Heart left ventricle (tissue), 16 donors: ENCODE results near the gene HLF. TPM values are rescaled to one million over a fixed set of nuclear protein-coding genes. Genes with fewer than 3 reads are reported as not detected.

Experiments used
- ATAC-seq, 4 donors: fragments of 200-7000 bp; cut with Tn5 transposase; one replicate each; pipeline ENCODE4 v1.9.1; 2020 to 2022; ENCODE audit warnings: moderate library complexity in 4 of 4, mild to moderate bottlenecking in 3 of 4, moderate number of reproducible peaks in 1 of 4
- DNase-seq, 5 donors: peaks; one replicate each; pipeline ENCODE4 v3.0.0-alpha.2; 2020
- H3K27ac ChIP-seq, 12 donors: fragments of 200-600 bp; sonication (generic) in 4 of 12; one replicate each; pipeline versions ENCODE4 v1.5.0 to v1.8.0; 2016 to 2022; ENCODE audit warnings: mild to moderate bottlenecking in 2 of 12
- H3K27me3 ChIP-seq, 9 donors: fragments of 200-600 bp; sonication (generic) in 2 of 9; one replicate each; pipeline versions ENCODE4 v1.5.1 to v1.8.0; 2016 to 2022; ENCODE audit warnings: mild to moderate bottlenecking in 3 of 9
- H3K36me3 ChIP-seq, 9 donors: fragments of 200-600 bp; sonication (generic) in 2 of 9; one replicate each; pipeline versions ENCODE4 v1.5.0 to v1.8.0; 2018 to 2022; ENCODE audit warnings: mild to moderate bottlenecking in 2 of 9
- H3K4me1 ChIP-seq, 12 donors: fragments of 200-600 bp; sonication (generic) in 4 of 12; one replicate each; pipeline versions ENCODE4 v1.5.0 to v1.8.0; 2016 to 2022; ENCODE audit warnings: mild to moderate bottlenecking in 3 of 12
- H3K4me3 ChIP-seq, 12 donors: fragments of 200-600 bp; sonication (generic) in 4 of 12; one replicate each; pipeline versions ENCODE4 v1.5.0 to v1.8.0; 2017 to 2022; ENCODE audit warnings: mild to moderate bottlenecking in 9 of 12, moderate library complexity in 4 of 12
- H3K9me3 ChIP-seq, 12 donors: fragments of 200-600 bp; sonication (generic) in 4 of 12; one replicate each; pipeline versions ENCODE4 v1.5.0 to v1.8.0; 2016 to 2022; ENCODE audit warnings: mild to moderate bottlenecking in 1 of 12
- POLR2A ChIP-seq, 2 donors: fragments of 450-650 bp; IDR thresholded peaks; one replicate each; pipeline ENCODE4 v1.6.1; 2017; ENCODE audit warnings: antibody characterized with exemption in 2 of 2, mild to moderate bottlenecking in 2 of 2, moderate library complexity in 2 of 2
- WGBS, 4 donors: extraction: QIAGEN DNeasy Blood & Tissue Kit in 2 of 4; methylation state at CpG; one replicate each; pipeline versions ENCODE4 v1.1.5 to v1.1.7; 2013 to 2018; 5-methylcytosine and 5-hydroxymethylcytosine counted together
- intact Hi-C, 10 donors: fragments of 100-400 bp; cut with DNase I; formaldehyde crosslinking; loops; one replicate each; pipeline versions ENCODE4 v1.11.1 to v1.14.2; 2022
- polyA plus RNA-seq, 2 donors: library from polyadenylated mRNA; stranded (reverse); fragments of 200-250 nt; gene quantifications; one replicate each; pipeline ENCODE4 v1.2.3, GENCODE V29; 2013
- total RNA-seq, 9 donors: library from RNA; depleted of rRNA in 2 of 9; stranded (reverse); fragments of >200 nt in 2 of 9; fragmentation: NEBNext Ultra II Directional in 3 of 9; extraction: Animal tissue kit (Norgen Biotek cat#: 25700) in 3 of 9; gene quantifications; one replicate each; pipeline versions ENCODE4 v1.1.0 to v1.2.4, GENCODE V29; 2016 to 2023
- TF ChIP-seq, protein P1 (sequence below), 12 donors: fragments of 200-600 bp; sonication (generic) in 4 of 12; IDR thresholded peaks; one replicate each; pipeline versions ENCODE4 v1.5.0 to v1.8.0; 2018 to 2022; ENCODE audit warnings: antibody characterized with exemption in 12 of 12, mild to moderate bottlenecking in 5 of 12
- donor health status: ischemic (EF 13 %, LVEDD 7.1; RV severe dilation, severe dysfunction).
- donor health status: healthy with polysubstance abuse.
- donor health status: DM: no; HTN: yes; CAD: no.
- donor health status: DM: no; HTN: no; CAD: no.
- donor health status: ischemic (EF 25% LVEDD 6.9; RV normal size, moderate dysfunction).
- donor health status: ischemic (EF 25% LVEDD 5.7; RV mildly dilated, moderate dysfunction).
- donor health status: healthy.
- donor health status: DM: yes; HTN: yes; CAD: no.
- donor health status: ischemic (EF 35%, LVEDD 5.7; RV mildly dilated, moderate dysfunction).
- donor health status: nonischemic (EF 11% LVEDD 7.7; RV severe dilation, severe dysfunction).
- donor health status: DM: yes; HTN: yes; CAD: no.
- donor health status: PGD.
- donor health status: ischemic (EF 29% LVEDD 5.4; RV normal size, mild dysfunction).
- donor health status: nonischemic (EF 23%, LVEDD 6.1; RV moderate dilation, normal function).

The HLF gene
- total and polyA plus RNA-seq, 11 donors, result 5.3 to 46.3 (median 23.8) TPM

DNA sequence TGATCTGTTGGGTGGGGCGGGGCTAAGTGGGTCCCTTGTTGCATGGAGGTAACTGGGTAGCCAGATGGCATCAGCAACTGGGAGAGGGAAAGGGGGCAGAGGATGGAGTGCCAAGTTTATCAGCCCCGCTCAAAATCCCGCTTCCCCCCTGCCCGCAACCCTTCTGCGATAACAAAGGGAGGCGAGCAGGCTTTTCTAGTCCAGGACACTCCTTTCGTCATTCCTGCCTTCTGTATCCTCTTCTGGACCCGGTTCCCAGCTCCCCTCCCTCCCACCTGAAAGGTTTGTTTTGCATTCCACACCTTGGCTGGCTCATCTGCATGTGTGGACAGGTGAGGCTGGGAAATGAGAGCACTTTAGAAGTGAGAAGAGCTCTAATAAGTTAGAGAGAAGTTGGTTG lies 53.3 kb downstream of the HLF start:
- Histone ChIP-seq H3K9me3 (no peaks in the 10 kb centered on the region), H3K27me3 (no peaks in the 10 kb centered on the region), H3K4me3 (no peak overlapping the region), H3K4me1 (peaks cover 0 to 3% (median 0%) of the 10 kb centered on the region in 12 donors), H3K27ac (no peak overlapping the region), H3K36me3 (peaks cover 0 to 81% (median 19%) of the 10 kb centered on the region in 9 donors)
- DNase-seq (no peak), ATAC-seq (no peak)
- TF ChIP-seq, protein P1, sequence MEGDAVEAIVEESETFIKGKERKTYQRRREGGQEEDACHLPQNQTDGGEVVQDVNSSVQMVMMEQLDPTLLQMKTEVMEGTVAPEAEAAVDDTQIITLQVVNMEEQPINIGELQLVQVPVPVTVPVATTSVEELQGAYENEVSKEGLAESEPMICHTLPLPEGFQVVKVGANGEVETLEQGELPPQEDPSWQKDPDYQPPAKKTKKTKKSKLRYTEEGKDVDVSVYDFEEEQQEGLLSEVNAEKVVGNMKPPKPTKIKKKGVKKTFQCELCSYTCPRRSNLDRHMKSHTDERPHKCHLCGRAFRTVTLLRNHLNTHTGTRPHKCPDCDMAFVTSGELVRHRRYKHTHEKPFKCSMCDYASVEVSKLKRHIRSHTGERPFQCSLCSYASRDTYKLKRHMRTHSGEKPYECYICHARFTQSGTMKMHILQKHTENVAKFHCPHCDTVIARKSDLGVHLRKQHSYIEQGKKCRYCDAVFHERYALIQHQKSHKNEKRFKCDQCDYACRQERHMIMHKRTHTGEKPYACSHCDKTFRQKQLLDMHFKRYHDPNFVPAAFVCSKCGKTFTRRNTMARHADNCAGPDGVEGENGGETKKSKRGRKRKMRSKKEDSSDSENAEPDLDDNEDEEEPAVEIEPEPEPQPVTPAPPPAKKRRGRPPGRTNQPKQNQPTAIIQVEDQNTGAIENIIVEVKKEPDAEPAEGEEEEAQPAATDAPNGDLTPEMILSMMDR (IDR thresholded peaks at IDR 0.05), result no peak
- TF ChIP-seq POLR2A (IDR thresholded peaks at IDR 0.05), result no peak
- 86 to 93% (median 91%) methylated on average over 8 of the region's 8 CpGs for WGBS, 4 donors
- intact Hi-C loops, result loop anchor here in 1 of 10 donors (10.0 kb wide), 1 partner anchor 173 kb away; no protein-coding TSS in a partner anchor

DNA sequence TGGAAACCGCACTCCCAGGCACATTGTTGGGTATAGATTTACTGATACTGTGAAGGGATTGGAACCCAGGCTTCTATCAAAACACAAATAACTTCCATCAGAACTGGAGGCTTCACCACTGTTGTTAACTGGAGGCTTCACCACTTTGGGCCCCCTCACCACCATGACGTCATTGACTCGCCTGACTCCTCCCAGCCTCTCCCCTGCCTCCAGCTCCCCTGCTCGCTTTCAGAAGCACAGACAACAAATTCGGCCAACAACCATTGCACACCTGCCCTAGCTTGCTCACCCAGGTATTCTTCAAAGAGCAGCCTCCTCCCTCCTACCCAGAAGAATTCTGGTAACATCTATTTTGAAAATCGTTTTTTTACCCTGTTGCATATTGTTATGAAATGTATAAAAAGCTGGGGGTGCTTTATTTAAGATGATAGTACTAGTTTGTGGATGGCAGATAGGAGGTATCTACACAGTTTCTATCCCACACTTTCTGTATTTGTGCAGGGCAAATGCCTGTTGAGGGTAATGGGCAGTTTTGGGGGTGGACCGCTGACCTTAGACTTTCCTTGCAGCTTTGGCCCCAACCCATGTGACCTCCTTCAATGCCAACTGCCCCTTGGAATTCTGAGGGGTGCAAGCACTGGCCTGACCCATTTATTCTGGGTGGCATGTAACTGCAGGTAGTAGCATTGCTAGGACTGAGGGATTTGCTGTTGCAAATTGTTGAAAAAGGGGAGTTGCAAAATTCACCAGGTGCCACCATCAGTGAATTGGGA lies 54.1 kb downstream of the HLF start:
- Histone ChIP-seq H3K4me1 (peaks cover 0 to 3% (median 0%) of the 10 kb centered on the region in 12 donors), H3K4me3 (no peak overlapping the region), H3K27me3 (no peaks in the 10 kb centered on the region), H3K27ac (no peak overlapping the region), H3K36me3 (peaks cover 0 to 81% (median 19%) of the 10 kb centered on the region in 9 donors), H3K9me3 (no peaks in the 10 kb centered on the region)
- DNase-seq, result no peak
- intact Hi-C loops, result loop anchor here in 1 of 10 donors (10.0 kb wide), 1 partner anchor 174 kb away; no protein-coding TSS in a partner anchor
- TF ChIP-seq, protein P1 (IDR thresholded peaks at IDR 0.05), result no peak
- no peak for TF ChIP-seq POLR2A (IDR thresholded peaks at IDR 0.05)
- ATAC-seq, result no peak
- 85 to 89% (median 87%) methylated on average over 7 of the region's 7 CpGs for WGBS, 4 donors

DNA sequence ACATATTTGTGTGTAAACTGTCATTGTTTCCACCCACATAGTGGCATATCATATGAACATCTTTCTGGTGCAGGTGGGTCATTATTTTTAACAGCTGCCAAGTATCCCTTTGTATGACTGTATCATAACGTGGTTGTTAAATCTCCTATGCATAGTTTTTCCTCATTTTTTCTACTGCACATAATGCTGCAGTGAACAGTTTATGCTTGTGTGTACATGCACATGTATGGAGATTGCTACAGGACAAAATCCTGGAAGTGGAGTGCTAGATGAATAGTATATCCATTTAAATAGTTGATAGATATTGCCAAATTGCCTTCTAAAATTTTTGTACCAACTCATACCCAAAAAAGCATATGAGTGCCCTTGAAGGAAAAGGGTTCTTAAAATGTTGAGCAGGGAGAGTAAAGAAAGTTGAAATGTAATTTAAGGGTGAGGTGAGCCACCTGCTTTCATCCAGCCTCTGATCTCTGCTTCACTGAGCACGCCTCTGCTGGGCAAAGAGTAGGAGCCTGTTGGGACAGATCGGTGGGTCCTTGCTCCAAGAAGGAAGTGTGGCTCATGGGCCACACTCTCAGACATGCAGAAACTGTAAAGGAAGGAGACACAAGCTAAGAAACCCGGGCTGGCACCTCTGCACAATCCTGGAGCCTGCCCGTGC lies 55.3 kb downstream of the HLF start:
- Histone ChIP-seq H3K4me3 (no peak overlapping the region), H3K27me3 (no peaks in the 10 kb centered on the region), H3K4me1 (peaks cover 0 to 3% (median 0%) of the 10 kb centered on the region in 12 donors), H3K36me3 (peaks cover 0 to 76% (median 19%) of the 10 kb centered on the region in 9 donors), H3K27ac (no peak overlapping the region), H3K9me3 (no peaks in the 10 kb centered on the region)
- 86 to 93% (median 89%) methylated on average over 5 of the region's 5 CpGs for WGBS, 4 donors
- intact Hi-C loops, result loop anchor here in 1 of 10 donors (10.0 kb wide), 1 partner anchor 175 kb away; no protein-coding TSS in a partner anchor
- no peak for ATAC-seq
- DNase-seq, result no peak
- no peak for TF ChIP-seq POLR2A (IDR thresholded peaks at IDR 0.05)
- TF ChIP-seq, protein P1 (IDR thresholded peaks at IDR 0.05), result no peak
